ENCODE measurements around the gene ARMH4.

ARMH4 gene

DNA sequence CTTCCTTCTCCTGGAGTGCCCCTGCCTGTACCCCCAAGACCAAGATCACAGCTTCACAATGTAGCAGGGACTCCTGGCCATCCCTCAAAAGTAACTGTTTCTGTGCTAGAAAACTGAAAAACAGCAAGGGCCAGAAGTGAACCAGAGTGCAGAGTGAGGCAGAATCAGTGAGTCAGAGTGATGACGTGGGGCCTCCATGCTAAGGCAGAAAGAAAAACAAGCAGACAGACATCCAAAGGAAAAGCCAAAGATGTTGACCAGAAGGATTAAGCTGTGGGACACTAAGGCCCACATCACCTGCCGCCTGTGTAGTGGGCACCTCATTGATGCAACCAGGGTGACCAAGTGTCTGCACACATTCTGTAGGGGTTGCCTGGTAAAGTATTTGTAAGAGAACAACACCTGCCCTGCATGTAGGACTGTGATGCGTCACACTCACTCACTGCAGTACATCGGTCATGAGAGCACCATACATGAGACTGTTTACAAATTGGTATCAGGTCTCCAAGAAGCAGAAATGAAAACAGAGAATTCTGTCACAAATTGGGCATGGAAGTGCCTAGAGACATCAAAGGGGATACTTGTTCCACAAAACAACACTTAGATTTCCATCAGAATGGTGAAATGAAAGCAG is 51.2 kb downstream of the ARMH4 start:
- DNase-seq (ENCODE audit: low read depth in 2 of 3, low spot score in 2 of 3) = no peak

DNA sequence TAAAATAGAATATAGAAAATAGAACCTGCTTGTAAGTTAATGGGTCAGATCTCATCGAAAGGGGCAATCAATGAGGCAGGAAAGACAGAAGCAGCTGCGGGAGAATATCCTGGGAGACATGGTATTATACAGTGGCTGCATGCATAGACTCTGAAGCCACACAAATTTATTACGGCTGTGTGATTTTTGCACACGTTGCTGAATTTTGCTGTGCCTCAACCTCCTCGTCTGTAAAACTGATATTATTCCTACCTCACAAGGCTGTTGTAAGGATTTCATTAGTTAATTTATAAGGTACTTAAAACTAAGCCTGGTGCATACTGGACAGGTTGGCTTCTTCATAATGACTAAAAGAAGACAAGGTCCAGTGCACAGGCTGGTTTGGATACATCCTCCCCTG is 52.3 kb downstream of the ARMH4 start:
- DNase-seq (ENCODE audit: low read depth in 2 of 3, low spot score in 2 of 3) = no peak

DNA sequence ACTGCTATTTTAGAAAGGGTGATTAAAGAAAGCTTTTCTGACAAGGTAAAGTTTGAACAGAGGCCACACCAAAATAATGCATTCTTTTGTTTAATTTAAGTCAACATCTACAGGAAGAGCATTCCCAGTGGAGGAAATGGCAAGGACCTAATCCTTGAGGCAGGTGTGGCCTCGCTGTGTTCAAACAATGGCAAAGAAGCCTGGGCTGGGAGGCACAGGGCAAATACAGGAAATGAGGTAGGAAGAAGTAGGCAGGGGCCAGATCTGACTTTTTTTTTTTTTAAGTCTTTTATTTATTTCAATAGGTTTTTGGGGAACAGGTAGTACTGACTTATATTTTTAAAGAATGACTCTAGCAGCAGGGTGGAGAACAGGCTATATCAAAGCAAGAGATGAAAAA is 53.5 kb downstream of the ARMH4 start:
- no peak for DNase-seq (ENCODE audit: low read depth in 2 of 3, low spot score in 2 of 3)

DNA sequence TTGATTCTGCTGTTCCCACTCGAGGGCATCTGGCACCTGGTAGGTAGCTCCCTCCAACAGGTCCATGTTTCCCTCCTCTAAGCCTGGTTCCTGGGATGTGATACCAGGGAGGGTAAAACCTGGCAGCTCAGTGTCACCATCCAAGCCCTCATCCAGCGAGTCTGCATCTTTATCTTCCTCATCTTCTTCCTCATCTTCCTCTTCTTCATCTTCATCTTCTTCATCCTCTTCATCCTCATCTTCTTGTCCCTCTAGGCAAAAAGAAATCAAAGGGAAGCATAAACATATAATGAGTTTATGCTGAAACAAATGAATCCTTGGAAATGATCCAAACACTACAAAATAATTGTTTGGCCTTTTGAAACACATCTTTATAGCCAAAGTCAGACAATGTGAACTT is 55.3 kb downstream of the ARMH4 start:
- no peak for DNase-seq (ENCODE audit: low read depth in 2 of 3, low spot score in 2 of 3)

DNA sequence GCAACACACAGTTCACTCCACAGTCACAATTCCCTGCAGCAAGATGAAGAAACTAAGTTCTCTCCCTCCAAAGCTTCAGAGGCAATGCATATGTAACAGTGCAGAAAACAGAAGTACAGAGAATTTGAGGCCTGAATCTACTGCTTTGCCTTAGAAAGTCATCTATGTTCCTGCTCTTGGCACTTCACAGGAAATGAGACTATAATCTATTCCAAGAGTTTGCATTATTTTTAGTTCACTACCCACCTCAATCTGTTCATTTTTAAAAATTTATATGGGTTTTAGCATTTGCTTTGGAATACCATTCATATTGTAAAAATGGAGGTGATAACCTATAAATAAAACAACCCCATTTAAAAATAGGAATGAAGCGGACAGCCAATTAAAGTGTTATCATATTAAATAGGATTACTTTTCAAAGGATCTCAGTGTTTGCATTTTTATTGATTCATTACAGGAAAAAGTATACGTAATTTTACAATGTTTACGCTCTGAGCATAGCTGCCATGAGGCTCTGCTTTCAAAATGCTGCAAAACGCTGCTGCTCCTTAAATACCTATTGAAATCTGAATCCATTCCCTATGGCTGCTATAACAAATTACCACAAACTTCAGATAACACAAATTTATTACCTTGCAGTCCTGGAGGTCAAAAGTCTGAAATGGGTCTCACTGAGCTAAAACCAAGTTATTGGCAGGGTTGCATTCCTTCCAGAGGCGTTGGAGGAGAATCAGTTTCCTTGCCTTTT is 60.0 kb downstream of the ARMH4 start:
- no peak for DNase-seq (ENCODE audit: low read depth in 2 of 3, low spot score in 2 of 3)

DNA sequence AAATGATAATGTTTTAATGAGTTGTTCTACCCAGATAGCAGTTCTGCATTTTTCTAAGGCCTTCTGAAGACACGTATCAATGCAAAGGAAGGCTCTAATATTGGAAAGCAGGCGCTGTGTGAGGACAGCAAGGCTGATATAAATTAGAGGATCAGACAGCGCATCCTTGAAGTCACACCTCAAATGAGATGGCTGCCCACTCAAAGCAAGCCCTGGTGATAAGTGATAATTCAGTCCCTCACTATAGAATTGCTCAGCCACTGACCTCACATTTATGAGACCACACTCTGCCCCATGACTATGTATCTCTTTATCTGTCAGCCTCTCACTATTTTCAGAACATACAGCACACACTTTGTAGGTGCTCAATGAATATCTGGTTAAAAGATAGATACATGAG is 62.4 kb downstream of the ARMH4 start:
- DNase-seq (ENCODE audit: low read depth in 2 of 3, low spot score in 2 of 3) = no peak

DNA sequence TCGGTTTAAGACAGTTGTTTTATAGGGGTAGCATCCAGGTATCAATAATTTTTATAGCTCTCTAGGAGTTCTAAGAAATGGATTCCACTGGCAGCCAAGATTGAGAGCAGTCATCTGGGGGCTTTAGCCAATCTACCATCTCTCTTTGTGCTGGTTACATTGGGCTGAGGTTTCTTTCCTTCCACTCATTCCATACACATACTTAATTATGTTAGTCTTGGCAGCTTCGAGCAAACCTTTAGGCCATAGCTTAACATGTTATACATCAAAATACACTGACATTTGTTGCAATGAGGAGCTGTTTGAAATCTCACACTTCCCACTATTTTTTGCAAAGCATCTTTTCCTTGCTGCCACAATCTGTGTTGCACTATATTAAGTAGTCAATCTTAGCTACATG is 63.1 kb downstream of the ARMH4 start:
- DNase-seq (ENCODE audit: low read depth in 2 of 3, low spot score in 2 of 3) = no peak

DNA sequence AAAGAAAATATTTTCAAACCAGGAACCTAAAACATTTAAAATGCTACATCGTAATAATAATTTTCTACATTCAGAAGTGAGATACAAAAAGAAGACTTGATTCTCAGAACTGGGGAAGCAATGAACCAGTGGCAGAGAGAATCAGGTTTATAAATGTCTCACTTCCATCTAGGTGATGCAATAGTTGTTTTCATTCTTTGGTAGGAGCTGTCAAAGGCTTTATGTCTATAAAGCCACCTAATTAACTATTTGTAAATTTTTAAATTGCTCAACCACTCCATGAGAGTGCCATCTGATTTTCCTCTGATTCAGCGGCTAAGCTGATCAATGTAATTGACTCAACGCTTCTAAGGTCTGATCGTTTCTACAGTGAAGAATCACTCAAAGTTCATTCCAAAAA is 66.1 kb downstream of the ARMH4 start:
- no peak for DNase-seq (ENCODE audit: low read depth in 2 of 3, low spot score in 2 of 3)

DNA sequence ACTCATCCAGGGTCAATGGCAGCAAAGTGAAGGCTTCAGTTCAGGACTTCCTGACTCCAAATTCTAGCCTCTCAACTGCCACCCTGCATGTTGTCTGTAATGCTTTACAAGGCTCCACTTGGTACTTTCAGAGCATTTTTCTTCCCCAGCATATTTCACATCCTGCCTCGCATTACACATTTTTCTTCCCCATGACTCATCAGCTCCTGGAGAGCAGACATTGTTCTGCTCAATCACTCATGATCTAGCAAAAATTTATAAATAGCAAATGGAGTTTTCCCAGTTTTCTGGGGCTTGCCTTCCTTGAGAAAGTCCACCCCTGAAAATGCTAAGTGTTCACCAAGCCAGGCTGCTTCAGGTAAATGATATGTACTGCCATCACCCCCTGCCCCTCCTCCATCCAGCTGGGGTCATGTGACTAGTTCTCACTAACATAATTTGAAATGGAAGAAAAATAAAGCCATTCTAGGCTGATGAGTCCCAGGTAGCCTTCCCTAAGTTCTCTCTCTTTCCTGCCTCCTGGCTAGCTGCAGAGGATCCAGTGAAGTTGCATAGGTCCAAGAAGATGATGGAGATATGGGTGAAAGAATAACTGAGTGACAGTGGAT is 69.4 kb downstream of the ARMH4 start:
- no peak for DNase-seq (ENCODE audit: low read depth in 2 of 3, low spot score in 2 of 3)

DNA sequence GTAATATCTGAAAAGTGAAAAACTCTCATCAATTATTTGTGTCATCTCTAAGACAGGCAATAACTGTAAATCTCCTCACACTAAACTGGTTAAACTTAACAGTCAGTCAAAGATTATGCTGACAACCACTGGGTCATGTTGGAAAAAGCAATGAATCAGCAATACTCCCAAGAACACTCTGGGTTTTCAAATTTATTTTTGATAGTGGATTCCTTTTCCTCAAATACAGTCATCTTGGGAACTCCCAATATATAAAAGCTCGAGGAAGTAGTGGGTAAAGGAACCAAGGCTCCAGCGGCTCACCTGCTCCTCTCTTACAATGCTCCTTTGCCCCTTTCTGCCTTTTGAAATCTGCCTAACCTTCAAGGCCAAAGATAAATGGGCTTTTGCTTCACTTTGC is 70.0 kb downstream of the ARMH4 start:
- no peak for DNase-seq (ENCODE audit: low read depth in 2 of 3, low spot score in 2 of 3)

DNA sequence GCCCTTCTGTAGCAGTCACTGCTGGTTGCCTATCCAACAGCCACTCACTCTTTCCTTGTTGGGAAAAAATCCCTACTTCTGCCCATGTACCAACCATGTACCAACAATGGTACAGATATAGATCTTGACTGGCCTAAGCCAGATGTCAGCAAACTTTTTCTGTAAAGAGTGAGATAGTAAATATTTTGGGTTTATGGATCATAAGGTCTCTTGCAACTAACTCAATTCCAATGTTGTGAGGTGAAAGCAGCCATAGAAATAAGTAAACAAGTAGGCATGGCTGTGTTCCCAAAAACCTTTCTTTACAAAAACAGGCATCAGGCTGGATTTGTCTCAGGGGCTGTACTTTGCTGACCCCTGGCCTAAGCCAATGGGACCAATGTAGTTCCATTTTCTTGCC is 73.5 kb downstream of the ARMH4 start:
- DNase-seq (ENCODE audit: low read depth in 2 of 3, low spot score in 2 of 3) = no peak

DNA sequence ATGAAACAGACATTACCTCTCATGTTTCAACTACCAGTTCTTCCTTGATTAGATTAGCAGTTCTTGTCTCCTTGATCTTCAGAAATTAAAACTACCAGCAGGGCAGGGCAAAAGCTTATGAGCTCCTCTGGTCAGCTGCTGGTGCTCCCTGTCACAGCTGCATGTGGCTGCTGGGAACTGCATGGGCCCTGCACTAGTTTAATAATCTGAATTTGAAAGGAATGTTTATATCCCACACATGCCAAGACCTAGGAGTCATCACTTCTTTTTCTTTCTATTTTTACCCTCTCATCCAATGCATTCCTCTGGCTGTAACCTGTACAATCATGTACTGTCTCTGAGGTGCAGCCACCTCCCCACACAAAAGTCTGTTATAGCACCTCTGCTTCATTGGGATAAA is 73.9 kb downstream of the ARMH4 start:
- DNase-seq (ENCODE audit: low read depth in 2 of 3, low spot score in 2 of 3) = no peak

DNA sequence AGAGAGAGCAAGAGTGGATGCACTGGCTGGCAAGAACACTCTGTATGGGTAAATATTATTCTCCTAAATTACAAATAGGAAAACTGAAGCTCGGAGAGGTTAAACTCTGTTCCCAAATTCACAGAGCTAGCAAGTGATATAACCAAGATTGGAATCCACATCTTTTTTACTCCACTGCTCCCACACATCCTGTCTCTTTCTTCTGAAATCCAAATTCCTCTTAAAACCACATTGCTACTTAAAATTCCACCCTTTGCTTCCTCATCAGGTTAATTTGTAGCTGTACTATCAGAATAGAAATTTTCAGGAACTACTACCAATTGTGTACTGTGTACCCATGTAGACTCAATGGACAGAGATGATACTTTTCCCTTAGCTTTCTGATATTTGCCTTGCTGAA is 74.4 kb downstream of the ARMH4 start:
- DNase-seq (ENCODE audit: low read depth in 2 of 3, low spot score in 2 of 3) = no peak

DNA sequence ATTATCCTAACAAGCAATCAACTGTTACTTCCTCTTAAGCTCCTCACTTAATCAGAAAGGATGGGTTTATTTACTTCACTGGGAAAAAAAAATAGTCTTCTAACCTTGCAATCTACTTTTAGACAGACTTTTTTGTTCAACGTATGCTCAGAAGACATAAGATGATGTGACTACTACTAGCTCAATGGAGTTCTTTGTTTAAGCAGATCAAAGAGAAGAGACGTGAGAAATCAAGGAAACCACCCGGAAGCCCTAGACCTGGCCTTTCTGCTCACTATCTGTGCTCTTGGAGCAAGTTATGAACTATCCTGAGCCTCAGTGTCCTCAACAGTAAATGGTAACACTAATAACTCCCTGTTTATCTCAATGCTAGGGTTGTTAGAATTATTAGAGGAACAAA is 78.5 kb downstream of the ARMH4 start:
- no peak for DNase-seq (ENCODE audit: low read depth in 2 of 3, low spot score in 2 of 3)

DNA sequence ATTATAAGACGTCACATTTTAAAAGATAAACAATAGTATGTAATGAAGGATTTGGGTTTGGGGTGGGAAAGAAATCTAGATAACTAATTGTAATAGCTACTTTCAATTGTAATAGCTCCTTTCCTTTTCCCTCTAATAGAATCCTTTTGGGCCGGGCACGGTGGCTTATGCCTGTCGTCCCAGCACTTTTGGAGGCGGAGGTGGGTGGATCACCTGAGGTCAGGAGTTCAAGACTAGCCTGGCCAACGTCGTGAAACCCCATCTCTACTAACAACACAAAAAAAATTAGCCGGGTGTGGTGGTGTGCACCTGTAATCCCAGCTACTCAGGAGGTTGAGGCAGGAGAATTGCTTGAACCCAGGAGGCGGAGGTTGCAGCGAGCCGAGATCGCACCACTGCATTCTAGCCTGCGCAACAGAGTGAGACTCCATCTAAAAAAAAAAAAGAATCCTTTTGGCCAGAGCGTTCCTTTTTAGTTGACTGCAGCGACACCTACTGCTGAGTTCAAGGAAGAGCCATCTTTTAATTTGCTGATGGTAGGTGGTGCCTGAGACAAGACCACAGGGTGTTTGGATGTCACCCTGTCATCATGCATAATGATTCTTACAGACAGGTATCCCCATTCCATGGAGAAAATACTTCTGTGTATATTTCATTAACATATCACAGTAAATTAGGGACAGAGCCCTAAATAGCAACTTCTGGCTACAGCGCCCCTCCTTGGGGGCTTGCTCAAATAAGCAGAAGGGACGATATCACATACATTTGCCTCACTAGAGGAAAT is 79.5 kb downstream of the ARMH4 start:
- DNase-seq (ENCODE audit: low read depth in 2 of 3, low spot score in 2 of 3) = no peak

DNA sequence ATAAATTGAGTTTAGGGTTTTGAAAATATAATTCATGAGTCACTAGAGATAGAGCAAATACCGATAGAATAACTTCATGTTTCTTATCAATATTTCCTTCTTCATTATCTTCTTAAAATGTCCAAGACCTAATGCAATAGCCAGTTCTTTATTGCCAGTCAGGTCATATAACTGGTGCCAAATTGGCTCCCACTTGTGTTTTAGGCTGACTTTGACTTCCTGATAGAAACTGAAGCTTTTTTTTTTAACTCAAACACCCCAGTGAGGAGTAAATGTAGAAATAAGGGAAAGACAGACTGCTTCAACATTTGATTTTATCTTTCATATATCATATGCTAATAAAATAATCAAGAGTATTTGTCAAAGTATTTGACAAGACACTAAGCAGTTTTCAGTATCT is 80.7 kb downstream of the ARMH4 start:
- DNase-seq (ENCODE audit: low read depth in 2 of 3, low spot score in 2 of 3) = no peak

DNA sequence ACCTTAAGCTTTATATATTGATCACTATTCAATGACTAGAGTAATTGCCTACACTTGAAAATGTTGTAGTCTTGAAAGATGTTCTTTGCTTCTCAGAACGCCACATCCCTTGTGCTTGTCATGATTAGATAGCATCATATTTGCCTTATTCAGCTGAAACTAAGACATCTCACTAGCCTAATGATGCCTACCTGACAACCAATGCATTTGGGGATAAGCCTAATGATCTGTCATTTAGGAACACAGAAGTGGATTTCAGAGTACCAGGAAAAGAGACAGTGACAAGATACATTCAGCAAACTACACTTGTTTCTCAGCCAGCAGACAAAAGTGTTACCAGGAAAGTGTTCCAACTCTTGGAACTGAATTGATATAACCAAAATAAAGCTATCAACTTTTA is 83.7 kb downstream of the ARMH4 start:
- no peak for DNase-seq (ENCODE audit: low read depth in 2 of 3, low spot score in 2 of 3)

DNA sequence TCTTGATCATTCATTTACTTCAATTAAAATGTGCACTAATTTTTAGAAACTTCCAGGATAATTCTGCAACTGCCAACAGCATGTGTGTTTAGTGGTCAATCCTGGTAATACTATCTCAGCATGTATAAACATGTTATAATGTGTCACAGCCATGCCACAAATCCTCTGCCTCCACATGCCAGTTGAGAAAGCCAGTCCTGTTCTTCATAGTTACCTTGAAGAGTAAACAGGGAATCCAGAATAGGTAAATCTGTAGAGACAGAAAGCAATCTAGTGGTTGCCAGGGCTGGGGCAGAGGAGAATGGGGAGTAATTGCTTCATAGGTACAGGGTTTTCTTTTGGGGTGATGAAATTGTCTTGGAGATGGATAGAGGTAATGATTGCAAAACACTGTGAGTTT is 85.9 kb downstream of the ARMH4 start:
- DNase-seq (ENCODE audit: low read depth in 2 of 3, low spot score in 2 of 3) = no peak

DNA sequence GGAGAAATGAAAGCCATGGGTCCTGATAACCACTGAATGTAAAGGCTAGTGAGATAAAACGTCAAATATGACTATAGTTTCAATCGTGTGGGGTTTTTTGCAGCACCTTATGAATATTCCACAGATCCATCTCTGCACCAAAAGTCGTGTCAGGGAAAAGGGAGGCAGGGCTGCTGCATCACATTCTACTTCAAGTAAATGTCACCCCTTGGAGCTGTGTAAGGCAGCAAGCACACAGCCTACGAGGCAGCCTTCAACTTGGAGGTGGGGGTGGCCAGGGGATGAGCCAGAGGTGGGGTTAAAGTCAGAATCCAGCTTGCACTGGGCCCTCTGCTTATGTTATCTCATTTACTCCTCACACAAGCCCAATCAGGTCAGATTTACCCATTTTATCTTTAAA is 90.4 kb downstream of the ARMH4 start:
- DNase-seq (ENCODE audit: low read depth in 2 of 3, low spot score in 2 of 3) = no peak

DNA sequence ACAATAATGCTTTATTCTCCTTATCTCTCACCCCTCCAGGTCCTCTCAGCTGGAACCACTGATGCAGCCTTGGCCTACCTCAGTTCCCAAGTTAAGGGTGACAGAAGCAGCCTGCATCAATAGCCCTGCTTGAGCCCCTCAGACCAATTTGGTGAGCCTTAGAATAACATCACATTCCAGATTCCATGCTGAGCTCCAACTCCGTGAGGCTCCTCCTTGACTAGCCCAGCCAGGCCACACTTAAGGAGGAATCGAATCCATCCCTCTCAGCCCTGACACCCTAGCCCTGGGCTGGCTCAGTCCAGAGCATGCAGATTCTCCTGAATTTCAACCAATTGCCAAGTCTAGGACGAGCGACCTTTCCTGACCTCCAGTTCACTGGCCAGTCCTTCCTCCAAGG is 91.1 kb downstream of the ARMH4 start:
- no peak for DNase-seq (ENCODE audit: low read depth in 2 of 3, low spot score in 2 of 3)

DNA sequence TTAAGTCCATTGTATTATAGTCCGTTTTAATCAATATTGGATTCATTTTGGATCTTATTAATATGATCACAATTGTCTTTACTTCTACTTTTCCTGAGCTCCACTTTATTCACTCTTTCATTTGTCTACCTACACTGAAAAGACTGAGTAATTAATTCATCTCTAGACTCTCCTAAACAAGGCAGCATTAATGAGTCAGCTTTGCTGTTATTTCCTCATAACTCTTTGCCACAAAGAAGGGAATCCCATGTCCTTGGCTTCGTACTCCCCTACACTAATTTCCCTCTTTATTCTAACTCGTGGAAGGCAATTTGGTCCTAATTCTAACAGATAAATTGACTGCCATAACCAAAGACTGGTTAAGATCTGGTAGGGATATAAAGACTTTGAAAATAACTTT is 91.9 kb downstream of the ARMH4 start:
- DNase-seq (ENCODE audit: low read depth in 2 of 3, low spot score in 2 of 3) = no peak

DNA sequence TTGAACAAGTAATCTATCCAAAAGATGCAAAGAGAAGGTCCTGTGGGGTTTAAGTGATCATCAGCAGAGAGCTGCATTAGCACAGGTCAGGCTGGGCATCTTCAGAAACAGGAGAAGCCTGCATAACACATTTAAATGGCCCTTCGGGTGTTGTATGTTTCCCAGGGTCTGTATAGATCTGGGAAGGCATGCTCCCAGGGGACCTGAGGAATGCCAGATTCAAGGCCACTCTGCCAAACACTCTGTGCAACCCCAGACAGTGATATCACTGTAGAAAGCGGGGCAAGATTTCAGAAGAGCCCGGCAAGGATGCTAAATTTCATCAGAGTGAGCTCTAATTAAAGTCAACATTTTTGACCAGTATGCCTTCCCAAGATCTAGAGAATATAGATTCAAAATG is 92.9 kb downstream of the ARMH4 start:
- DNase-seq (ENCODE audit: low read depth in 2 of 3, low spot score in 2 of 3) = no peak

Data from activated CD8-positive, alpha-beta memory T cell treated with anti-CD3 and anti-CD28 coated beads for 48 hours (primary cell).